ENCODE data around the gene DUT. TPM values are rescaled to one million over a fixed set of nuclear protein-coding genes. Genes with fewer than 3 reads are reported as not detected.

Gene DUT
- 100 to 1,000 TPM; 101 to 105 (median 105) TPM for total RNA-seq

- Histone ChIP-seq H3K4me1 (peaks cover 0 to 7% of the 10 kb centered on the region in 2 donors), H3K9me3 (no peaks in the 10 kb centered on the region), H3K27me3 (no peaks in the 10 kb centered on the region), H3K4me3 (peak within 1 kb of the TSS; percentile 77 to 88 (median 84)), H3K27ac (peak within 1 kb of the TSS; percentile 95 to 98), H3K36me3 (peaks cover 6% of the 10 kb centered on the region)
- intact Hi-C loops (cut with DNase I; ENCODE audit: low total_unique reads) = no loop called here
- peak; percentile 65 to 77 for DNase-seq (ENCODE audit: low spot score in 2 of 2)
- peak; percentile 91 to 94 (median 93) for TF ChIP-seq POLR2AphosphoS5 (IDR thresholded peaks at IDR 0.05)
- peak; percentile 88 for TF ChIP-seq POLR2A (IDR thresholded peaks at IDR 0.05)
- TF ChIP-seq CTCF (IDR thresholded peaks at IDR 0.05) = no peak
Observed at GRCh38 chr15:48330855-48331795, at the start of gene DUT. DUT (plus strand) TSS chr15:48331429; CDS start chr15:48331516, 87 bp downstream.

- H3K27ac ChIP-seq = no peak overlapping the region
- DNase-seq (ENCODE audit: low spot score in 2 of 2) = no peak
- intact Hi-C loops (cut with DNase I; ENCODE audit: low total_unique reads) = no loop called here
- no peaks in the 10 kb centered on the region for H3K4me1 ChIP-seq
- no peaks in the 10 kb centered on the region for H3K27me3 ChIP-seq
- TF ChIP-seq POLR2A (IDR thresholded peaks at IDR 0.05) (no peak), CTCF (IDR thresholded peaks at IDR 0.05) (no peak), POLR2AphosphoS5 (IDR thresholded peaks at IDR 0.05) (no peak)
- no peaks in the 10 kb centered on the region for H3K36me3 ChIP-seq
- no peaks in the 10 kb centered on the region for H3K9me3 ChIP-seq
- no peak overlapping the region for H3K4me3 ChIP-seq
Observed at GRCh38 chr15:48281674-48282073, 49.6 kb upstream of the DUT start.

- no peak overlapping the region for H3K4me3 ChIP-seq
- no peaks in the 10 kb centered on the region for H3K4me1 ChIP-seq
- no peaks in the 10 kb centered on the region for H3K36me3 ChIP-seq
- intact Hi-C loops (cut with DNase I; ENCODE audit: low total_unique reads) = no loop called here
- H3K27ac ChIP-seq = no peak overlapping the region
- H3K9me3 ChIP-seq = no peaks in the 10 kb centered on the region
- TF ChIP-seq POLR2AphosphoS5 (IDR thresholded peaks at IDR 0.05) (no peak), POLR2A (IDR thresholded peaks at IDR 0.05) (no peak), CTCF (IDR thresholded peaks at IDR 0.05) (no peak)
- no peak for DNase-seq (ENCODE audit: low spot score in 2 of 2)
- H3K27me3 ChIP-seq = no peaks in the 10 kb centered on the region
Observed at GRCh38 chr15:48282216-48282615, 49.0 kb upstream of the DUT start.

GRCh38 chr15:48283396-48284145 lies 47.7 kb upstream of the DUT start:
- H3K4me1 ChIP-seq = no peaks in the 10 kb centered on the region

More at GRCh38 chr15:48283396-48284145, 47.7 kb upstream of the DUT start:
- H3K4me3 ChIP-seq = no peak overlapping the region
- no peaks in the 10 kb centered on the region for H3K27me3 ChIP-seq
- intact Hi-C loops (cut with DNase I; ENCODE audit: low total_unique reads) = no loop called here
- TF ChIP-seq CTCF (IDR thresholded peaks at IDR 0.05) = no peak
- no peak for TF ChIP-seq POLR2A (IDR thresholded peaks at IDR 0.05)
- TF ChIP-seq POLR2AphosphoS5 (IDR thresholded peaks at IDR 0.05) = no peak
- DNase-seq (ENCODE audit: low spot score in 2 of 2) = no peak
- H3K27ac ChIP-seq = no peak overlapping the region
- no peaks in the 10 kb centered on the region for H3K9me3 ChIP-seq
- no peaks in the 10 kb centered on the region for H3K36me3 ChIP-seq

Data from breast epithelium (tissue), 4 donors.